Vagina (tissue), 2 donors: ENCODE measurements around the gene DCST2. TPM values are rescaled to one million over a fixed set of nuclear protein-coding genes. Genes with fewer than 3 reads are reported as not detected.

Experiments
- DNase-seq, 2 donors: peaks; one replicate each; pipeline ENCODE4 v3.0.0-alpha.2; 2017; ENCODE audit errors: extremely low spot score in 2 of 2
- H3K27ac ChIP-seq: fragments of 200-600 bp; sonication (generic); one replicate; pipeline ENCODE4 v1.5.1; 2019
- H3K27me3 ChIP-seq: fragments of 200-600 bp; sonication (generic); one replicate; pipeline ENCODE4 v1.5.1; 2019
- H3K36me3 ChIP-seq, 2 donors: fragments of 200-600 bp; sonication (generic); one replicate each; pipeline ENCODE4 v1.5.1; 2017 to 2019
- H3K4me1 ChIP-seq: fragments of 200-600 bp; sonication (generic); one replicate; pipeline ENCODE4 v1.5.1; 2019
- H3K4me3 ChIP-seq, 2 donors: fragments of 200-600 bp; sonication (generic); 1 replicate in 1 of 2; 2 replicates in 1 of 2; pipeline ENCODE4 v1.5.1; 2016 to 2019
- H3K9me3 ChIP-seq: fragments of 200-600 bp; sonication (generic); one replicate; pipeline ENCODE4 v1.5.1; 2019
- POLR2A ChIP-seq, 2 donors: fragments of 450-650 bp; IDR thresholded peaks; one replicate each; pipeline ENCODE4 v1.6.1; 2017; ENCODE audit warnings: antibody characterized with exemption in 2 of 2, mild to moderate bottlenecking in 2 of 2, moderate library complexity in 2 of 2
- POLR2AphosphoS5 ChIP-seq, 2 donors: sonication (generic); formaldehyde crosslinking; IDR thresholded peaks; one replicate each; pipeline ENCODE4 v1.9.0; 2017; ENCODE audit warnings: antibody characterized with exemption in 2 of 2, mild to moderate bottlenecking in 2 of 2, low read depth in 1 of 2; ENCODE audit not compliant: insufficient read depth in 1 of 2
- intact Hi-C: fragments of 100-400 bp; cut with DNase I; formaldehyde crosslinking; loops from one replicate; pipeline ENCODE4 v1.15.1; 2023
- total RNA-seq: library from RNA; depleted of rRNA; stranded (reverse); fragments of >200 nt; gene quantifications from one replicate; pipeline ENCODE4 v1.2.3, GENCODE V29; 2016
- TF ChIP-seq, protein P1 (sequence below), 3 experiments: fragments of 450-650 bp in 2 of 3; fragments of 200-600 bp in 1 of 3; sonication (generic) in 1 of 3; IDR thresholded peaks; one replicate each; pipeline ENCODE4 v1.5.1; 2017 to 2019; ENCODE audit warnings: antibody characterized with exemption in 3 of 3, mild to moderate bottlenecking in 2 of 3, moderate library complexity in 2 of 3

The DCST2 gene
- total RNA-seq, 1 donor from 2014 or later: 7.9 TPM

- H3K36me3 ChIP-seq: no peaks in the 10 kb centered on the region
- no peak overlapping the region for H3K4me3 ChIP-seq
- H3K27me3 ChIP-seq: no peaks in the 10 kb centered on the region
- no peak overlapping the region for H3K27ac ChIP-seq
- peaks cover 31% of the 10 kb centered on the region for H3K4me1 ChIP-seq
- no peaks in the 10 kb centered on the region for H3K9me3 ChIP-seq
- intact Hi-C loops: loop anchor here (10.0 kb wide), 2 partner anchors 105 to 505 kb away; partner anchors contain the start of genes CHRNB2 and PYGO2
- TF ChIP-seq POLR2A (IDR thresholded peaks at IDR 0.05) (no peak), POLR2AphosphoS5 (IDR thresholded peaks at IDR 0.05; ENCODE audit: insufficient read depth in 1 of 2, low read depth in 1 of 2) (no peak)
- TF ChIP-seq, protein P1, sequence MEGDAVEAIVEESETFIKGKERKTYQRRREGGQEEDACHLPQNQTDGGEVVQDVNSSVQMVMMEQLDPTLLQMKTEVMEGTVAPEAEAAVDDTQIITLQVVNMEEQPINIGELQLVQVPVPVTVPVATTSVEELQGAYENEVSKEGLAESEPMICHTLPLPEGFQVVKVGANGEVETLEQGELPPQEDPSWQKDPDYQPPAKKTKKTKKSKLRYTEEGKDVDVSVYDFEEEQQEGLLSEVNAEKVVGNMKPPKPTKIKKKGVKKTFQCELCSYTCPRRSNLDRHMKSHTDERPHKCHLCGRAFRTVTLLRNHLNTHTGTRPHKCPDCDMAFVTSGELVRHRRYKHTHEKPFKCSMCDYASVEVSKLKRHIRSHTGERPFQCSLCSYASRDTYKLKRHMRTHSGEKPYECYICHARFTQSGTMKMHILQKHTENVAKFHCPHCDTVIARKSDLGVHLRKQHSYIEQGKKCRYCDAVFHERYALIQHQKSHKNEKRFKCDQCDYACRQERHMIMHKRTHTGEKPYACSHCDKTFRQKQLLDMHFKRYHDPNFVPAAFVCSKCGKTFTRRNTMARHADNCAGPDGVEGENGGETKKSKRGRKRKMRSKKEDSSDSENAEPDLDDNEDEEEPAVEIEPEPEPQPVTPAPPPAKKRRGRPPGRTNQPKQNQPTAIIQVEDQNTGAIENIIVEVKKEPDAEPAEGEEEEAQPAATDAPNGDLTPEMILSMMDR (IDR thresholded peaks at IDR 0.05): no peak
- no peak for DNase-seq
Measured at GRCh38 chr1:155069551-155070157, 36.1 kb upstream of the DCST2 start.

- no peak for TF ChIP-seq POLR2A (IDR thresholded peaks at IDR 0.05)
- TF ChIP-seq, protein P1 (IDR thresholded peaks at IDR 0.05): no peak
- no peak for TF ChIP-seq POLR2AphosphoS5 (IDR thresholded peaks at IDR 0.05; ENCODE audit: insufficient read depth in 1 of 2, low read depth in 1 of 2)
- intact Hi-C loops: loop anchor here (10.0 kb wide), 2 partner anchors 104 to 504 kb away; partner anchors contain the start of genes CHRNB2 and PYGO2
- peaks cover 39% of the 10 kb centered on the region for H3K4me1 ChIP-seq
Measured at GRCh38 chr1:155068599-155068998, 35.0 kb upstream of the DCST2 start.

GRCh38 chr1:155066777-155067176, 33.2 kb upstream of the DCST2 start:
- no peak for DNase-seq
- no peaks in the 10 kb centered on the region for H3K36me3 ChIP-seq
- intact Hi-C loops: loop anchor here (10.0 kb wide), 2 partner anchors 102 to 502 kb away; partner anchors contain the start of genes CHRNB2 and PYGO2
- peaks cover 49% of the 10 kb centered on the region for H3K4me1 ChIP-seq
- no peaks in the 10 kb centered on the region for H3K27me3 ChIP-seq
- H3K9me3 ChIP-seq: no peaks in the 10 kb centered on the region
- H3K4me3 ChIP-seq: no peak overlapping the region
- TF ChIP-seq, protein P1 (IDR thresholded peaks at IDR 0.05): no peak
- TF ChIP-seq POLR2A (IDR thresholded peaks at IDR 0.05) (no peak), POLR2AphosphoS5 (IDR thresholded peaks at IDR 0.05; ENCODE audit: insufficient read depth in 1 of 2, low read depth in 1 of 2) (no peak)
- H3K27ac ChIP-seq: no peak overlapping the region

More at GRCh38 chr1:155068599-155068998, 35.0 kb upstream of the DCST2 start:
- Histone ChIP-seq H3K4me3 (no peak overlapping the region), H3K27ac (no peak overlapping the region), H3K36me3 (no peaks in the 10 kb centered on the region), H3K9me3 (no peaks in the 10 kb centered on the region), H3K27me3 (no peaks in the 10 kb centered on the region)
- DNase-seq: no peak

GRCh38 chr1:155064832-155065429, 31.4 kb upstream of the DCST2 start:
- intact Hi-C loops: loop anchor here (5.0 to 10.0 kb wide), 3 partner anchors 100 to 500 kb away; partner anchors contain the start of genes CHRNB2, PMVK and PYGO2

DNA sequence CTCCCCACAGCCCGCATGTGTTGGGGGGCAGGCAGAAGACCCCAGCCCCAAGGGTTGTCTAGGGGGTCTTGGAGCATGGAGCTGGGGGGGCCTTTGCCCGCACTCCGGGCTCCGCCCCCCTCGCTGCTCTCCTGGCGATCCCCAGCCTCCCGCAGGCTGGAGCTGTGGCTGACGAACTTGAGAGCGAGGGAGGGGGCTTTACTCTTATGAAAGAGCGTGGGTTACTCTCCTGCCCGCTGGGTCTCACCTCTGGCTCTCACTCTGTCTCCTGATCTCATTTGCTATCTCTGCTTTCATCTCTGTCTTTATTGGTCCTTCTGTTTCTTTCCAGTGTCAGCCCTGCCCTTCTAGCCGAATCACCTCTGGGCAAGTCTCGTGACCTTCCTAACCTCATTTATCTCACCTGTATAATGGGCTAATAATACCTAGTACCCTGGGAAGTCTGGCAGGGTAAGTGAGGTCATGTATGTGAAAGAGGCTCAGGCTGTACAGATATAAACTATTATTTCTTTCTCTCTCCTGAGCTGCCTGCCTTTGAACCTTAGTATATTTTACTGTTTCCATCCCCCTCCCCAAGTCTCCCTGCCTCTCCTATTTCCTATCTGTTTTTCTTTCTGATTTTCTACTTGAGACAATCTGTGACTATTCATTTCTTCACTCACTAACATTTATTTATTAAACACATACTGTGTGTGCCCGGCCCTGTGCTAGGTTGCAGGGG, 30.7 kb upstream of the DCST2 start:
- peaks cover 34% of the 10 kb centered on the region for H3K4me1 ChIP-seq
- peak overlapping the region; percentile 71 to 84 for H3K4me3 ChIP-seq
- H3K27ac ChIP-seq: peak overlapping the region; percentile 79
- H3K27me3 ChIP-seq: no peaks in the 10 kb centered on the region
- H3K9me3 ChIP-seq: no peaks in the 10 kb centered on the region
- no peak for TF ChIP-seq POLR2A (IDR thresholded peaks at IDR 0.05)
- TF ChIP-seq POLR2AphosphoS5 (IDR thresholded peaks at IDR 0.05; ENCODE audit: insufficient read depth in 1 of 2, low read depth in 1 of 2): no peak
- peaks cover 0 to 19% of the 10 kb centered on the region in 2 donors for H3K36me3 ChIP-seq
- no peak for DNase-seq
- intact Hi-C loops: loop anchor here (5.0 to 10.0 kb wide), 3 partner anchors 99 to 499 kb away; partner anchors contain the start of genes CHRNB2, PMVK and PYGO2

More at GRCh38 chr1:155064832-155065429, 31.4 kb upstream of the DCST2 start:
- Histone ChIP-seq H3K36me3 (peaks cover 0 to 13% of the 10 kb centered on the region in 2 donors), H3K27ac (no peak overlapping the region), H3K27me3 (no peaks in the 10 kb centered on the region), H3K4me3 (no peak overlapping the region), H3K9me3 (no peaks in the 10 kb centered on the region), H3K4me1 (peaks cover 41% of the 10 kb centered on the region)
- no peak for TF ChIP-seq POLR2AphosphoS5 (IDR thresholded peaks at IDR 0.05; ENCODE audit: insufficient read depth in 1 of 2, low read depth in 1 of 2)
- no peak for DNase-seq
